Measurements from ENCODE around the gene SHROOM3. TPM values are rescaled to one million over a fixed set of nuclear protein-coding genes. Genes with fewer than 3 reads are reported as not detected.

The SHROOM3 gene
- 15.1 and 15.6 TPM in 2 replicates for total RNA-seq

GRCh38 chr4:76434901-76435527 is at the start of gene SHROOM3:
Gene SHROOM3 (plus strand): TSS chr4:76435229. CDS start chr4:76436053, 824 bp downstream.

DNA sequence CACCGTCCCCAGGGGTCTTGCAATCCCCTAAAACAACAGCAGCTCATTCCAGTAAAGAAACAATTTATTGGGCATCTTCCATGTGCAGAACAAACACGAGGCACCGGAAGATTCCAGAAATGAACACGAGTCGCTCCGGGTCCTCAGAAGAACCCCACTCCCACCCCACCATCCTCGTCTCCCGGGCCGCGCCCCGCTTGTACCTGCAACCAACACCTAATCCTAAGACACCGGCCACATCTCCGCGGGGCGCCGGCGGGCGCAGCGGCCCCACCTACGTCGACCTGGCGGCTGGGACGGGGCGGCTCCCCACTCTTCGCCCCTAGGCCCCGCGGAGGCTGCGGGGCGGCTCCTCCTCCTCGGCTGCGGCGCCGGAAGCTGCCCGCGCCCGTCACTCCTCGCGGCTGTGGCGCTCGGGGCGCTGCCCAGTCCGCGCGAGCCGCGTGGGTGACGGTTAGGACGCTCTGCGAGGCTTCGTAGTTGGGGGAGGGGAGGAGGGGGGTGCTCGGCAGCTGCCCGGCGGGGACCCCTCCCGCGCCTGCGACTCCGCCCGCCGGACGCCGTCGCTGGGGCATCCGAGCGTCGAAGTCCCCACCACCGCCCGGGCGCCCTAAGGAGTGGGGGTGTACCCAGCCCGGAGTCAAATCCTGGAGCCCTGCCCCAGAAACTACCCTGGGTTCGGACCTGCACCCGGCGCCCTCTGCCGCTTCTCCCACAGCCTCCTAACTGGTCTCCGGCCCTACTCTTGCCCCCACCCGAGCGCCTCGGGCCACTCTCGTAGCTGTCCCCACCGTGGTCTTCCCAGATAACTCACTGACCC is 14.1 kb upstream of the SHROOM3 start, which contains the start of gene CCDC158:
Gene CCDC158 (minus strand): TSS at position 380 of the 820 bp plus-strand sequence. CDS start 17,934 bp downstream, outside the sequence.

Other genes with a start within 250 kb of the SHROOM3 start
- 48.5 and 75.7 TPM in 2 replicates for gene SCARB2, start 221.4 kb upstream of the SHROOM3 start, total RNA-seq
- gene FAM47E, start 183.5 kb upstream of the SHROOM3 start, total RNA-seq = not detected in 2 replicates
- 2.0 and 3.4 TPM in 2 replicates for gene STBD1, start 128.5 kb upstream of the SHROOM3 start, total RNA-seq
- 0.04 TPM in 1 of 2 replicates, not detected in the other for gene CCDC158, start 14.1 kb upstream of the SHROOM3 start, total RNA-seq

Measured in hair follicular keratinocyte (primary cell).